DND-41 (cell line): ENCODE measurements around the gene MPND.

ENCODE experiments used
- ATAC-seq: fragments of 200-7000 bp; cut with Tn5 transposase; 3 replicates; pipeline ENCODE4 v1.9.1; 2021; ENCODE audit warnings: low read depth; ENCODE audit not compliant: insufficient read depth
- DNase-seq: peaks from one replicate; pipeline ENCODE4 v3.0.0-alpha.2; 2020
- H2AFZ ChIP-seq: 2 replicates; pipeline ENCODE4 v1.6.0; 2012; ENCODE audit warnings: low read depth, low read length
- H3K27ac ChIP-seq: 2 replicates; pipeline ENCODE4 v1.5.1; 2012; ENCODE audit warnings: low read length, inconsistent platforms
- H3K27me3 ChIP-seq: fragments of 200-600 bp; sonication (generic); 2 replicates; pipeline ENCODE4 v1.6.0; 2012; ENCODE audit warnings: low read length, mild to moderate bottlenecking, inconsistent platforms; ENCODE audit not compliant: insufficient read depth, poor library complexity
- H3K36me3 ChIP-seq: 2 replicates; pipeline ENCODE4 v1.5.1; 2012; ENCODE audit warnings: low read length, inconsistent platforms; ENCODE audit not compliant: insufficient read depth
- H3K4me1 ChIP-seq: 2 replicates; pipeline ENCODE4 v1.5.1; 2012; ENCODE audit warnings: mild to moderate bottlenecking, low read length; ENCODE audit not compliant: insufficient read depth
- H3K4me2 ChIP-seq: 2 replicates; pipeline ENCODE4 v1.6.0; 2012; ENCODE audit warnings: mild to moderate bottlenecking, moderate library complexity, low read length, inconsistent platforms; ENCODE audit not compliant: insufficient read depth
- H3K4me3 ChIP-seq, 2 experiments: fragments of 200-600 bp in 1 of 2; shearing (Covaris generic) in 1 of 2; 2 replicates each; pipeline ENCODE4 v1.5.1; 2012 to 2016; ENCODE audit warnings: inconsistent platforms in 2 of 2, low read length in 2 of 2, mild to moderate bottlenecking in 2 of 2, low read depth in 1 of 2, moderate library complexity in 1 of 2
- H3K79me2 ChIP-seq: 2 replicates; pipeline ENCODE4 v1.6.0; 2012; ENCODE audit warnings: low read length, inconsistent platforms; ENCODE audit not compliant: insufficient read depth
- H3K9ac ChIP-seq: 2 replicates; pipeline ENCODE4 v1.6.0; 2012; ENCODE audit warnings: low read depth, mild to moderate bottlenecking, inconsistent platforms, low read length, moderate library complexity
- H3K9me3 ChIP-seq: 2 replicates; pipeline ENCODE4 v1.5.1; 2012; ENCODE audit warnings: low read length, moderate library complexity, mild to moderate bottlenecking, inconsistent platforms; ENCODE audit not compliant: insufficient read depth, severe bottlenecking
- H4K20me1 ChIP-seq: 2 replicates; pipeline ENCODE4 v1.6.0; 2012; ENCODE audit warnings: low read length; ENCODE audit not compliant: insufficient read depth
- CTCF ChIP-seq: IDR thresholded peaks from 2 replicates; pipeline ENCODE4 v1.5.1; 2012; ENCODE audit warnings: borderline replicate concordance, low read length, moderate library complexity, mild to moderate bottlenecking; ENCODE audit not compliant: poor library complexity, severe bottlenecking; ENCODE audit errors: extremely low read depth
- EZH2 ChIP-seq: IDR thresholded peaks from 3 replicates; pipeline ENCODE4 v1.6.1; 2012; ENCODE audit warnings: borderline replicate concordance, low read depth, mild to moderate bottlenecking, moderate library complexity, low read length, inconsistent platforms; ENCODE audit not compliant: severe bottlenecking

The MPND gene

GRCh38 chr19:4304538-4305256, 38.7 kb upstream of the MPND start, which contains the start of gene FSD1:
Gene FSD1 (plus strand): TSS chr19:4304598. CDS start chr19:4304747, 149 bp downstream.
- no peaks in the 10 kb centered on the region for H3K36me3 ChIP-seq
- peak within 1 kb of the TSS in 1 of 2 experiments; percentile 45; a peak in 2 of 4 replicates for H3K4me3 ChIP-seq
- ATAC-seq (peak; percentile 85), DNase-seq (peak; percentile 67)
- no peaks in the 10 kb centered on the region for H3K79me2 ChIP-seq
- H2AFZ ChIP-seq = peak within 1 kb of the TSS; percentile 56; the same call in 1 of the 2 replicates
- H4K20me1 ChIP-seq = no peaks in the 10 kb centered on the region
- H3K4me1 ChIP-seq = peaks cover 23% of the 10 kb centered on the region
- H3K27me3 ChIP-seq = no peaks in the 10 kb centered on the region
- H3K9me3 ChIP-seq = no peaks in the 10 kb centered on the region
- H3K4me2 ChIP-seq = peak within 1 kb of the TSS; percentile 59
- peak within 1 kb of the TSS; percentile 24 for H3K9ac ChIP-seq
- H3K27ac ChIP-seq = no peak within 1 kb of the TSS
- TF ChIP-seq EZH2 = no peak
- no peak for TF ChIP-seq CTCF

- no peak overlapping the region for H3K9ac ChIP-seq
- no peaks in the 10 kb centered on the region for H3K79me2 ChIP-seq
- ATAC-seq (no peak), DNase-seq (no peak)
- no peak overlapping the region for H3K27ac ChIP-seq
- H2AFZ ChIP-seq = no peak overlapping the region
- peaks cover 23% of the 10 kb centered on the region for H3K4me1 ChIP-seq
- no peaks in the 10 kb centered on the region for H4K20me1 ChIP-seq
- H3K9me3 ChIP-seq = no peaks in the 10 kb centered on the region
- H3K36me3 ChIP-seq = no peaks in the 10 kb centered on the region
- no peak overlapping the region for H3K4me3 ChIP-seq
- H3K4me2 ChIP-seq = no peak overlapping the region
- H3K27me3 ChIP-seq = no peaks in the 10 kb centered on the region
- TF ChIP-seq CTCF (no peak), EZH2 (no peak)
Observed at GRCh38 chr19:4305257-4305612, 38.1 kb upstream of the MPND start.

GRCh38 chr19:4305659-4306058, 37.7 kb upstream of the MPND start:
- Histone ChIP-seq H3K4me3 (no peak overlapping the region), H3K4me2 (no peak overlapping the region), H3K27ac (no peak overlapping the region), H3K27me3 (no peaks in the 10 kb centered on the region), H4K20me1 (no peaks in the 10 kb centered on the region), H3K79me2 (no peaks in the 10 kb centered on the region), H3K36me3 (no peaks in the 10 kb centered on the region), H3K9ac (no peak overlapping the region), H2AFZ (no peak overlapping the region), H3K4me1 (peaks cover 23% of the 10 kb centered on the region), H3K9me3 (no peaks in the 10 kb centered on the region)
- DNase-seq (no peak), ATAC-seq (no peak)
- TF ChIP-seq CTCF = no peak
- TF ChIP-seq EZH2 = no peak
